GM18502 (cell line): ENCODE data around the gene FGGY.
"Not testable (repeated sequence)": the region's sequence is repeated elsewhere in the genome, so short reads cannot be mapped to it uniquely, and the experiment has no call there.

Experiments
- ATAC-seq: cut with Tn5 transposase; IDR thresholded peaks from one replicate; pipeline ENCODE4 v1.9.1; 2021; ENCODE audit warnings: mild to moderate bottlenecking; ENCODE audit not compliant: unreplicated experiment, poor library complexity

FGGY gene

DNA sequence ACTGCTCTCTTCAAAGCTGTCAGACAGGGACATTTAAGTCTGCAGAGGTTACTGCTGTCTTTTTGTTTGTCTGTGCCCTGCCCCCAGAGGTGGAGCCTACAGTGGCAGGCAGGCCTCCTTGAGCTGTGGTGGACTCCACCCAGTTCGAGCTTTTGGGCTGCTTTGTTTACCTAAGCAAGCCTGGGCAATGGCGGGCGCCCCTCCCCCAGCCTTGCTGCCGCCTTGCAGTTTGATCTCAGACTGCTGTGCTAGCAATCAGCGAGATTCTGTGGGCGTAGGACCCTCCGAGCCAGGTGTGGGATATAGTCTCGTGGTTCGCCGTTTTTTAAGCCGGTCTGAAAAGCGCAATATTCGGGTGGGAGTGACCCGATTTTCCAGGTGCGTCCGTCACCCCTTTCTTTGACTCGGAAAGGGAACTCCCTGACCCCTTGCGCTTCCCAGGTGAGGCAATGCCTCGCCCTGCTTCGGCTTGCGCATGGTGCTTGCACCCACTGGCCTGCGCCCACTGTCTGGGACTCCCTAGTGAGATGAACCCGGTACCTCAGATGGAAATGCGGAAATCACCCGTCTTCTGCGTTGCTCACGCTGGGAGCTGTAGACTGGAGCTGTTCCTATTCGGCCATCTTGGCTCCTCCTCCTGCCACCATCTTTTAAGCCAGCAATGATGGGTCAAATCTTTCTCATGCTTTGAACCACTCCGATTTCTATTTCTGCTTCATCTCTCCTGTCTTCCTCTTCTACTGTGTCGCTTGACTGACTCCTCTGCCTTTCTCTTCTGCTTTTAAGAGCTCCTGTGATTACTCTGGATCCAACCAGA, 356.5 kb downstream of the FGGY start:
- ATAC-seq = not testable (repeated sequence)

GRCh38 chr1:59653968-59654367, 357.1 kb downstream of the FGGY start:
- ATAC-seq = no peak

DNA sequence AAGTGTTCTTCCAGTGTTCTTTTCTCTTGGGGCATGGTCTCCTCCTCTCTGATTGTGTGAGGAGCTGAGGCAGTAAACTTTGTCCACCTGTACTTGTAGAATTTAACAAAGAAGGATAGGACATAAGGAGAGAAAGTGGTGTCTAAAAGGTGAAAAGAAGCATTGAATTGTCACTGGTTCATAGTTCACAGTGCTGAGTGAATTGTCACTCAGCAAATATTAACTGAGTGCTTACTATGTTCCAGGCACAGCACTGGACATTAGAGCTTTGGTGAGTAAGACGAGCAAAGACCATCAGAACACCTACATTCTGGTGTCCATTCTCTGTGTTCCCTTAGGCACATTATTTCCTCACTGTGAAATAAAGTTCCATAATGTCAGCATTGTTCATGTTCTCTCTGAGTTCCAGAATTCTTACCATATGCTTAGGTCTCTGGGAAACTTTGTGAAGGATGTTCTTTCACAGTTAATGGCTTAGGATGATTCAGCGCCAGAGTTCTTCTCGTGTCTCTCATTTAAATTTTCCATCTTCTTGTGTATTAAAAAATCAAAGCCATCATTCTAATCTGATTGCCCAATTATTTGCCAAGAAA, 361.1 kb downstream of the FGGY start:
- no peak for ATAC-seq

DNA sequence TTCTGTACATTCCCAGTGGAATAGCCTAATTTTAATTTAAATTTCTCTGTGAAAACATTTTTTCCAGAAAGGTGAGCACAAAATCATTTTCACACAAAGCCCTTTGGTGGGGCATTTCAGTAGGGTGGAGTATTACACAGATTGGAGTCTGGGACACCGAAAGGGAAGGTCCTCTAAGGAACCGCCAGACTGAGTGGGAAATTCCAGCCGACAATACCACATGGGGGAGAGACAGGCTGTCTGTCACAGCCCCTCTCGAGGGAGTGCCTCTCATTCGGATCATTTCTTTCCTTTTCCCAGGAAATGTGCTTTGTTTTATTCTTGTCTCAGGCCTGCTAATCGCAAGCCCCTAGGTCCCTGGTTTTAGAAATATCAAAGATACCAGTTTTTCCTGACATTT, 367.3 kb downstream of the FGGY start:
- no peak for ATAC-seq

GRCh38 chr1:59666106-59666505, 369.2 kb downstream of the FGGY start:
- no peak for ATAC-seq

- ATAC-seq = no peak
Observed at GRCh38 chr1:59667020-59667419, 370.1 kb downstream of the FGGY start.

- no peak for ATAC-seq
Observed at GRCh38 chr1:59669752-59670312, 372.9 kb downstream of the FGGY start.

GRCh38 chr1:59670662-59671061, 373.8 kb downstream of the FGGY start:
- no peak for ATAC-seq

DNA sequence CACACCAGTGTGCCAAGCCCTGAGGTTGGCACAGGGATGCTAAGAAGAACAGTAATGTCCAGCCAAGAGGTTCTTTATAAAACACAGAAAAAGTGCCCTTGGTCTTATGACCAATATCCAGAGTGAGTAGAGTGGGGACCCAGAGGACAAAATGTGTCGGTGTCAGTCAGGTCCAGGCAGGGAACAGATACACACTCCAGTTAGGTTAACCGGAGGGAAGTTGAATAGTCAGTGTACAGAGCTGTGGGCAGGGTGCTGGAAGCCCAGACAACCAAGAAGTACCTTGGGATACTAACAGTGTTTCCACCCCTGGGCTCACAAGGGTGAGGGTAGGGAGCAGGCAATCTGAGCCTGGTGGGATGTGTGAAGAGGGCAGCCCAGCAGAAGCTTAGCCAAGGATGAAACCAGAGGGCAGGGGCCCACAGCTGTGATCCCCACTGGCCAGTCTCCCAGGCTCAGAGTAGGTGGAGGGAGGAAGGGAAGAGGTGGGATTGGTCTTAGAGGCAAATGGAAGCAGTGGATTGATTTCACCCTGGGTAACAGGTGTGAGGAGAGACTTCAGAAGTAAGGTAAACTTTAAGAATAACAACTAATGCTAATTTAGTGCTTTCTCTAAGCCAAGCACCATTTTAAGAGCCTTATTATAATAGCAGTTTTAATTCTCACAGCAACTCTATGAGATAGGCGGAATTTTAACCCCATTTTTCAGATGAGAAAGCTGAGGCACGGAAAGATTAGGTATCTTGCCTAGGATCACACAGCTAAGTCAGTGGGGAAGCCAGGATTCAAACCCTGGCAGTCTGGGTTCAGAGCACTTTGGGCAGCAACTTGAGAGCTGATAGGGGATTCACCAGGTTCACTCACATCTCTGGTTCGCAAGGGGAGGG, 374.4 kb downstream of the FGGY start:
- ATAC-seq = no peak

DNA sequence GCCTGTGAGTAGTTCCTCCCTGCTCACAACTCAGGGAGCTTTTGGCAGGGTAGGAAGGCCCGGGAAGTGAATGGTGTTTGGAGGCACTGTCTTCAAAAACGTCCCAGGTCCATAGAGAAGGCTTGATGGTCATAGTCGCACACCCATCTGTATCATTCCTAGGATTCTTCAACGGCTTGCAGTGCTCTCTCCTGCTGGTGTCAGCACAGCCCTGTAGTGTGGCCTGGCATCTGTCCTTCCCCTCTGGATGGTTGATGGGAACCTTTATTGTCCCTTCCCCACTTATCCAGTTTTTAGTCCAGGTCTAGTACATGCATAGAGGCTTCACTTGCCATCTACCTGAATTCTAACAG, 375.0 kb downstream of the FGGY start:
- ATAC-seq = no peak

GRCh38 chr1:59672851-59673572, 376.1 kb downstream of the FGGY start:
- ATAC-seq = no peak

DNA sequence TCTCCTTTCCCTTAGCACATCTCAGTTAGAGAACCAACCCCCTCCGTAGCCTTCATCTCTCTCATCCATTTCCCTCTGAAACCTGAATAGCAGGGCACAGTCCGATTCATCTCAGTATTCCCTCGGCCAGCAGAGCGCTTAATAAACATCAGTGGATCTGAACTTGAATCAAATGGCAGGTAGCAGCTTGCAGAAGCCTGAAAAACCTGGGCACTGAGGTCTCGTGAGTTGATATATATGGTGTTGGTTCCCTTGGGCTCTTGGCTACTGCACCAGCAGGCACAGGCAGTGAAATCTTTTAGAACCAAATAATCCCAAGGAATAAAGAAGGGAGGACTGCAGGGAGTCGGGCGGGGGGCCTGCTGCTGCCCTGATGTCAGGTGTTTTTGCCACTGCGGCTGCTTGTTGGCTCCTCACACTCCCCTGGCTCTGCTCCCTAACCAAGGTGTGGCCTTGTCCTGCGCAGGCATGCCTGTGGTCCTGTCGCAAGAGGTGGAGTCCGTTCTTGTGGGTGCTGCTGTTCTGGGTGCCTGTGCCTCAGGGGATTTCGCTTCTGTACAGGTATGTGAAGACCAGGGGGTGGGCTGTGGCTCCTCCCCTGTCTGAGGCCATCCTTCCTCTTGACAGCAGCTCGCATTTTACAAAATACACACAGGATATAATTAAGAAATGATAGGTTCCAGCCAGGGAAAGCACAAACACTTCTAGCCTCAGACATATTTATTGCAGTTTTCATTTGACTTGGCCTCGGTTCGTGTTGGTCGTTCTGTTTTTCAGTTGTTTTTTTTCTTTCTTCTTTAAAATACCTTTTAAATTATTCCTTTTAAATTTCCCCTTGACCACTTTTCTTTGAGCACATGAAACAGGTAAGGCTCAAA, 376.9 kb downstream of the FGGY start:
- ATAC-seq = no peak

- no peak for ATAC-seq
Observed at GRCh38 chr1:59674595-59674994, 377.7 kb downstream of the FGGY start.

DNA sequence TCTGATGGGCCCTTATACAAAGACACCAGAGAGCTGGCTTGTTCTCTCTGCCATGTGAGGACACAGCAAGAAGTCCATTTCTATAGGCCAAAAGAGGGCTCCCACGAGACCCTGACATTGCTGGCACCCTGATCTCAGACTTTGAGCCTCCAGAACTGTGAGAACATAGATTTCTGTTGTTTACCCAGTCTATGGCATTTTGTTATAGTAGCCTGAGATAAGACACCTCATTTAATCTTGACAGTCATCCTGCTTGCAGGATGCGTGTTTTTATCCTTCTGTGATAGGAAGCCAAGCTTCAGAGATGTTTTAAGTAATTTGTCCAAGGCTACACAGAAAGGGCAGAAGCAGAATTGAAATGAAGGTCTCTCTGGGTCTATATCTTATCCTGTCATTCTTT, 379.0 kb downstream of the FGGY start:
- no peak for ATAC-seq

DNA sequence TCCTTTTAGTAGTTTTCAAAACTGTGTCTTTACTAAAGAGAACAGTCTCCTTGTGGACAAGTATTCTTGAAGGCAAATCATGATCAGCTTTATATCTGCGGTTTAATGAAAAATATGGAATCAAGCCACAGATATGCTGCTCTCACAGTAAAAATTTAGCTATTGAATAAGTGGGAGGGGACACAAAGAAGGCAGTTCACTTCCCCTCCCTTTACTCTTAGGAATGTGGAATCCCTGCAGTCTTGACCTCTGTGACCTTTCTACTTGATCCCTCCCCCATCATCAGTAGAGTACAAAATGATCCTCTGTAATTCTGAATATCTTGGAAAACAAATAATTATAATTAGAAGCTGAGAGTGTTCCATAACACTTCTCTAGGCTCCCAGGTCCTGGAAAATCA, 381.1 kb downstream of the FGGY start:
- no peak for ATAC-seq

GRCh38 chr1:59678493-59679228, 381.8 kb downstream of the FGGY start:
- ATAC-seq = no peak

GRCh38 chr1:59680044-59680443, 383.1 kb downstream of the FGGY start:
- ATAC-seq = no peak

- no peak for ATAC-seq
Observed at GRCh38 chr1:59682396-59683080, 385.6 kb downstream of the FGGY start.
